Progenitor cell of endocrine pancreas (in vitro differentiated cells): ENCODE measurements around the gene RNASEH2B. TPM values are rescaled to one million over a fixed set of nuclear protein-coding genes. Genes with fewer than 3 reads are reported as not detected.

Source experiments
- DNase-seq: peaks from one replicate; pipeline ENCODE4 v3.0.0; 2021; ENCODE audit warnings: low spot score; ENCODE audit not compliant: unreplicated experiment
- H3K27ac Mint-ChIP-seq: 2 replicates; pipeline ENCODE4 v1.8.0; 2021; ENCODE audit warnings: mild to moderate bottlenecking, moderate library complexity, mixed read lengths
- H3K27me3 Mint-ChIP-seq: 2 replicates; pipeline ENCODE4 v1.8.0; 2021; ENCODE audit warnings: mixed read lengths
- H3K36me3 Mint-ChIP-seq: 2 replicates; pipeline ENCODE4 v1.8.0; 2022; ENCODE audit warnings: mixed read lengths; ENCODE audit not compliant: insufficient read depth
- H3K4me1 Mint-ChIP-seq: 2 replicates; pipeline ENCODE4 v1.8.0; 2021; ENCODE audit warnings: low read depth, mixed read lengths
- H3K4me3 Mint-ChIP-seq: 2 replicates; pipeline ENCODE4 v1.8.0; 2021; ENCODE audit warnings: low read depth, mild to moderate bottlenecking, moderate library complexity, mixed read lengths
- H3K9me3 Mint-ChIP-seq: 2 replicates; pipeline ENCODE4 v1.8.0; 2021; ENCODE audit warnings: low read depth, mixed read lengths
- total RNA-seq: library from RNA; stranded (reverse); gene quantifications from 2 replicates; pipeline ENCODE4 v1.2.1, GENCODE V29; 2021
- TF ChIP-seq, protein P1 (sequence below): fragments of 200-600 bp; sonication (generic); IDR thresholded peaks from one replicate; pipeline ENCODE4 v1.5.0; 2021; ENCODE audit warnings: antibody characterized with exemption, mild to moderate bottlenecking; ENCODE audit not compliant: unreplicated experiment

The RNASEH2B gene
- total RNA-seq, 1 donor from 2014 or later: 43.3 TPM

DNA sequence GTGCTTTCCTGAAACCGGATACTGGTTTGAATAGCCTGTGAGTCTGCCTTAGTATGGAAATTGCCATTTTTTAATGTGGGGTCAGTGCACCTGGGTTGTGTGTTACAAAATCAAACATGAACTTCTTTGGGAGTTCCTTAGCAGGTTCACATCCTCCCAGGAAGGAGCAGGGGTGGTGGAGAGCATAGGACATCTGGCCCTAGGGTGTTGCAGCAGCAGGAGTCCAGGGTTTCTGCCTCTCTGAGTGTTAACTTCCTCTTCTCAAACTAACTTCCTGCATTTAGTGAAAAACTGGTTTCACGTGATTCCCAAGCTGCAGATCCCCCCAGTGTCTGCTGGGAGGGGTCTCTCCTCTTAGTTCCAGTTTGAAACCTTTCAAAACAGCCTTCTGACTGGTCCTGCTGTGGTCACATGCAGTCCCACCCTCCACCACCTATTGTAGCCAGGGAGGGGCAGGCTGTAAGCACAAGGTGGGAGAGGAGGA, 7.2 kb downstream of the RNASEH2B start:
- H3K9me3 Mint-ChIP-seq: peaks cover 5% of the 10 kb centered on the region
- H3K36me3 Mint-ChIP-seq: peaks cover 4% of the 10 kb centered on the region
- DNase-seq: no peak
- peaks cover 19% of the 10 kb centered on the region for H3K4me1 Mint-ChIP-seq
- no peak overlapping the region for H3K27ac Mint-ChIP-seq
- TF ChIP-seq, protein P1, sequence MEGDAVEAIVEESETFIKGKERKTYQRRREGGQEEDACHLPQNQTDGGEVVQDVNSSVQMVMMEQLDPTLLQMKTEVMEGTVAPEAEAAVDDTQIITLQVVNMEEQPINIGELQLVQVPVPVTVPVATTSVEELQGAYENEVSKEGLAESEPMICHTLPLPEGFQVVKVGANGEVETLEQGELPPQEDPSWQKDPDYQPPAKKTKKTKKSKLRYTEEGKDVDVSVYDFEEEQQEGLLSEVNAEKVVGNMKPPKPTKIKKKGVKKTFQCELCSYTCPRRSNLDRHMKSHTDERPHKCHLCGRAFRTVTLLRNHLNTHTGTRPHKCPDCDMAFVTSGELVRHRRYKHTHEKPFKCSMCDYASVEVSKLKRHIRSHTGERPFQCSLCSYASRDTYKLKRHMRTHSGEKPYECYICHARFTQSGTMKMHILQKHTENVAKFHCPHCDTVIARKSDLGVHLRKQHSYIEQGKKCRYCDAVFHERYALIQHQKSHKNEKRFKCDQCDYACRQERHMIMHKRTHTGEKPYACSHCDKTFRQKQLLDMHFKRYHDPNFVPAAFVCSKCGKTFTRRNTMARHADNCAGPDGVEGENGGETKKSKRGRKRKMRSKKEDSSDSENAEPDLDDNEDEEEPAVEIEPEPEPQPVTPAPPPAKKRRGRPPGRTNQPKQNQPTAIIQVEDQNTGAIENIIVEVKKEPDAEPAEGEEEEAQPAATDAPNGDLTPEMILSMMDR: no peak
- H3K4me3 Mint-ChIP-seq: no peak overlapping the region
- peaks cover 3% of the 10 kb centered on the region for H3K27me3 Mint-ChIP-seq

DNA sequence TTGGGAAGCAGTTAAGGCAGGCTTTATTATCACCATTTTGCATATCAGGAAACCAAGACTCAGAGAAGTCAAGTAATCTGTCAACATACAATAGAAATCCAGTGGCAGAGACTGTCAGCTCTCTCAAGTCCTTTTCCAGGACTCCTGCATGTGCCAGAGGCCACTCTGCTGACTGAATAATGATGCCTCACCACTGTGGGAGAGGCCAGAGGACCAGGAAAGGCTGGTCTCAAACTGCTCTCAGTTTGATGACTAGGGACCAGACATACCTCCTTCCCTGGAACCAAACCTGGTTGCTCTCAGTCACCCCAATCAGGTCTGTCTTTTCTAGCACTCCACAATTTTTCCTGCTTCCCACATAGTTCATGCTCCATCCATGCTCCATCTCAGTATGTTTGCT, 8.0 kb downstream of the RNASEH2B start:
- Mint-ChIP-seq H3K27ac (no peak overlapping the region), H3K4me1 (peaks cover 11% of the 10 kb centered on the region), H3K36me3 (peaks cover 12% of the 10 kb centered on the region), H3K27me3 (peaks cover 3% of the 10 kb centered on the region), H3K9me3 (peaks cover 13% of the 10 kb centered on the region), H3K4me3 (no peak overlapping the region)
- no peak for DNase-seq
- TF ChIP-seq, protein P1: no peak

DNA sequence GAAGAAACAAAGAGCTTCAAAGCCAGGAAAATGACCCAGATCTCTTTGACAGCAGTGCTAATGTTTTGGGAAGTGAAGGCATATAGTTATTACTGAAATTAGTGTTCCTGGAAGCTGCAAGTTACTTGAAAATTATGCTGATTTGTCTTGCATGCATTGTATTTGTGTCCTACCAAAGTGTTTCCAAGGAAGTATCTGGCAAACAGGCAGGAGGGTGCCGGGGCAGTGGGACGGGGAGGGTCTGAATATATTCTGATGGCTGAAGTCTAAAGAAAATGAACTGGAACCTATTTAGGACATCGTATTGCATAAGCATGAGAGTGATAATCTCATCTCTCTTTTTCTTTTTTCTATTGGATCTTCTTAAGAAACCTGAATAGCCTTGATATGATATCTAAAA, 9.0 kb downstream of the RNASEH2B start:
- TF ChIP-seq, protein P1: no peak

DNA sequence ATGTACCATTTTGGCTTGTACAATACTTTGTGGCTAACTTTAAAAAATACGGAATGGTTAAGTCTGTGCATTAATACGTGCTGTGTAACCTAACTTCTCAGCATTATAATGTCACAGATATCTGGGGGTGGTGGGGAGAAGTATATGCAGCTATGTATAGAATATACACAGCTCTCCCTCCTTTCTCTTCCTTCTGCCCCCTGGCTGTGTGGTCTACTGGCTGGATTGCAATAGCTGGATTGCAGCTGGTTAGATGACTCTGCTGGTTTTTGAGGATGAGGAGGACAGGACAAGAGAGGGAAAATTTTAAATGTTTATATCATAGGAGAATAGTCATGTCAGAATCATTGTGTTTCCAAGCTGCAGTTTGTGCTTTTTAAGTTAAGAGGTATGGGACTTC, 9.7 kb downstream of the RNASEH2B start:
- Mint-ChIP-seq H3K4me3 (no peak overlapping the region), H3K36me3 (peaks cover 25% of the 10 kb centered on the region), H3K9me3 (peaks cover 29% of the 10 kb centered on the region), H3K27ac (no peak overlapping the region), H3K27me3 (peaks cover 3% of the 10 kb centered on the region), H3K4me1 (peaks cover 8% of the 10 kb centered on the region)
- no peak for DNase-seq
- TF ChIP-seq, protein P1: no peak

More for the DNA sequence above, 9.0 kb downstream of the RNASEH2B start:
- H3K4me1 Mint-ChIP-seq: peaks cover 8% of the 10 kb centered on the region
- no peak for DNase-seq
- no peak overlapping the region for H3K4me3 Mint-ChIP-seq
- H3K27me3 Mint-ChIP-seq: peaks cover 3% of the 10 kb centered on the region
- H3K27ac Mint-ChIP-seq: no peak overlapping the region
- H3K9me3 Mint-ChIP-seq: peaks cover 22% of the 10 kb centered on the region
- H3K36me3 Mint-ChIP-seq: peaks cover 21% of the 10 kb centered on the region

DNA sequence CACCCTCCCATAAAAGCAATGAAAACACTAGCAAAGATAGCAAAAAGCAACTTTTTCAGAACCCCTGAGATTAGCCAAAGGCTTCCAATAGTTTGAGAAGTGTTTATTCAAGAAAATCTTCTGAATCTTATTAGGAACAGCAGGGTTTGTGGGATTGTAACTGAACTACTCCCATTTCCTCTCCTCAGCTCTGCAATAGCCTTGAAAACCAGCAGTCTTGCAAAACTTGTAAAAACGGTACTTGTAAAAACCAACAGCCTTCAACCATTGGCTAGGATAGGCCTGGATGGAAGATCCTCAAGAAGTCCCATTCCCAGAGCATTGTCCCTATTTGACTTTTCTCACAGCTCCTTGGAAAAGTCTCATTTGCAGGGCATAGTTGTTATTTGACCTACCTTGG, 12.1 kb downstream of the RNASEH2B start:
- Mint-ChIP-seq H3K27me3 (no peaks in the 10 kb centered on the region), H3K36me3 (peaks cover 33% of the 10 kb centered on the region), H3K27ac (no peak overlapping the region), H3K4me3 (no peak overlapping the region), H3K4me1 (peaks cover 3% of the 10 kb centered on the region), H3K9me3 (peaks cover 43% of the 10 kb centered on the region)
- DNase-seq: no peak
- TF ChIP-seq, protein P1: no peak
